Measurements from ENCODE around the gene ELL.

Gene ELL

GRCh38 chr19:18431351-18432197 is 90.3 kb downstream of the ELL start:
- H3K4me3 ChIP-seq (ENCODE audit: low read length in 2 of 2), result no peak overlapping the region
- H3K36me3 ChIP-seq (ENCODE audit: control insufficient read depth in 2 of 2, insufficient read depth in 2 of 2, low read length in 2 of 2), result no peaks in the 10 kb centered on the region
- H3K4me1 ChIP-seq (ENCODE audit: control insufficient read depth, insufficient read depth, low read length), result peaks cover 42% of the 10 kb centered on the region
- peaks cover 2 to 4% of the 10 kb centered on the region in 2 donors for H3K27me3 ChIP-seq (ENCODE audit: control insufficient read depth in 1 of 2, insufficient read depth in 2 of 2, low read length in 2 of 2)
- H3K9me3 ChIP-seq (ENCODE audit: control insufficient read depth in 2 of 2, low read length in 2 of 2), result no peaks in the 10 kb centered on the region
- H3K27ac ChIP-seq (ENCODE audit: low read length), result no peak overlapping the region
- H3K9ac ChIP-seq (ENCODE audit: low read length in 2 of 2), result no peak overlapping the region

- Histone ChIP-seq H3K4me1 (ENCODE audit: control insufficient read depth, insufficient read depth, low read length) (peaks cover 47% of the 10 kb centered on the region), H3K4me3 (ENCODE audit: low read length in 2 of 2) (no peak overlapping the region), H3K9ac (ENCODE audit: low read length in 2 of 2) (no peak overlapping the region), H3K9me3 (ENCODE audit: control insufficient read depth in 2 of 2, low read length in 2 of 2) (no peaks in the 10 kb centered on the region), H3K27ac (ENCODE audit: low read length) (no peak overlapping the region), H3K36me3 (ENCODE audit: control insufficient read depth in 2 of 2, insufficient read depth in 2 of 2, low read length in 2 of 2) (no peaks in the 10 kb centered on the region), H3K27me3 (ENCODE audit: control insufficient read depth in 1 of 2, insufficient read depth in 2 of 2, low read length in 2 of 2) (peaks cover 0 to 4% of the 10 kb centered on the region in 2 donors)
These were observed 91.3 kb downstream of the ELL start for GRCh38 chr19:18430417-18431144.

DNA sequence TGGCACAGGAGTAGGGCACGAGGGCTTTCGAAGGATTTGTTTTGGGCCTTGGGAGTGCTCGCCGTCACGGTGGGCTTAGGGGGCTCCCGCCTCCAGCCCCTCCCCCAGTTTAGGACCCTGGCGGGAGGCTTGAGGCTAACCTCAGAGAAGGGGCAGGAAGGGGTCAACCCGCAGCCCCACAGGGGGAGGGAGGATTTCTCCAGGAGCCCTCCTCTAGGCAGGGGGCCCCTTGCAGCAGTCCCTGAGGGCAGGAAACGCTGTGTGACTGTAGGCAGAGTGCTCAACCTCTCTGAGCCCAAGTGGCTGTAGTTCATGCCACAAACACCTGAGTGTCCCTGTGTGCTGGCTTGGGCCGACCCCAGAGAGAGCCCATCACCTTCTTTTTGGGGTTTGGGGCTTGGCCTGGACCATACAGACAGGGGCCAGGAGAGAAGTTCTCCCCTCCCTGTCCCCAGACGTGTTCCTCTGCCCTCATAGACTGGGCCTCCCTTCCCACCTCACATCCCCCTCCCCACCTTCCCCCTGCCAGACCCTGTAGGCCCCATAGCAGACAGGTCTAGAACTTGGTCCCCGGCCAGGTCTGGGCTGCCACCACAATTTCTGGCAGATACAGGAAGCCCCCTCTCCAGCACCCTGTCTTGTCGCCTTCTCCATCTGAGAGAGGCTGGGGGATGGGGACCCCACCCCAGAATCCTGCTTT is 92.0 kb downstream of the ELL start:
- Histone ChIP-seq H3K36me3 (ENCODE audit: control insufficient read depth in 2 of 2, insufficient read depth in 2 of 2, low read length in 2 of 2) (no peaks in the 10 kb centered on the region), H3K4me1 (ENCODE audit: control insufficient read depth, insufficient read depth, low read length) (peaks cover 53% of the 10 kb centered on the region), H3K27me3 (ENCODE audit: control insufficient read depth in 1 of 2, insufficient read depth in 2 of 2, low read length in 2 of 2) (peaks cover 0 to 4% of the 10 kb centered on the region in 2 donors), H3K4me3 (ENCODE audit: low read length in 2 of 2) (peak overlapping the region in 1 of 2 donors; percentile 63), H3K27ac (ENCODE audit: low read length) (no peak overlapping the region), H3K9ac (ENCODE audit: low read length in 2 of 2) (no peak overlapping the region), H3K9me3 (ENCODE audit: control insufficient read depth in 2 of 2, low read length in 2 of 2) (no peaks in the 10 kb centered on the region)

DNA sequence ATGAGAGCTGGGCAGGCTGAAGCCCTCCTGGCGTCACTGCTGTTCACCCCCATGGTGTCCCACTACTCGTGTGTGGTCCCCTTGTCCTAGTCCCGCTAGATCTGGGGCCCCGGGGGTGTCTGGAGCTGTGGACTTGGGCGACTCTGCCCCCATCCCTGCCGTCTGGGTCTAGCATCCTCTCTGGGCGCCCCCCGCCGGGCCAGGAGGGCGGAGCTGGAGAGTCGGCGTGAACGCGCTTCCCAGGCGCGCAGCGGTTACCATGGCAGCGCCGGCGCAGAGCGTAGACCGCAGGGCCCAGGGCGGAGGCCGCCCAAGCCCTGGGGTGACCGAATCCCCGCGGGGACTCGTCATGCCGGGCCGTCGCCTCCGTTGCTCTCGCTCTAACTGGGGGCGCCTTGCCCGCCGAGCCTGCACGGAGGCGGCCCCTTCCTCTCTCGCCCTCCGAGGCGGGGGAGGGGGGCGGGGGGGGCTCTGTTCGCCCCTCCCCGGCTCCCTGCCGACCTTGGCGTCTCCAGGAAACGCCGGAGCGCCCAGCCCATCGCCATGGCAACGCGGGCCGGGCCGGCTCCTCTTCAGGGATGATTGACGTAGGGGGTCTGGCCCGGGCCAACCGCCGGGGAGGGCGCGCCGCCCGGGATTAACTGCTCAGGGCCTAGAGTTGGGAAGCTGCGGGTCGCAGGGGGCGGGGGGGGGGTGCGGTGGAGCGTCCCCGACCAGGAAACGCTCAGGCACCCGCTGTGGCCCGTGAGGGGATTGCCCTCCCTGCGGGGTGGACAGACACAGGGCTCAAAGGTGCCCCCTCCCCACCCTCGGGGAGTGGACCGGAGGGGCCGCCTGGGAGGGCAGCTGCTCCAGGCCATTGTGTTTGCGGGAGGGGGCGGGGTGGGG is 92.8 kb downstream of the ELL start:
- Histone ChIP-seq H3K9me3 (ENCODE audit: control insufficient read depth in 2 of 2, low read length in 2 of 2) (no peaks in the 10 kb centered on the region), H3K4me3 (ENCODE audit: low read length in 2 of 2) (peak overlapping the region; percentile 40 to 63), H3K27ac (ENCODE audit: low read length) (no peak overlapping the region), H3K36me3 (ENCODE audit: control insufficient read depth in 2 of 2, insufficient read depth in 2 of 2, low read length in 2 of 2) (no peaks in the 10 kb centered on the region), H3K4me1 (ENCODE audit: control insufficient read depth, insufficient read depth, low read length) (peaks cover 51% of the 10 kb centered on the region), H3K9ac (ENCODE audit: low read length in 2 of 2) (peak overlapping the region in 1 of 2 donors; percentile 38), H3K27me3 (ENCODE audit: control insufficient read depth in 1 of 2, insufficient read depth in 2 of 2, low read length in 2 of 2) (no peaks in the 10 kb centered on the region)

GRCh38 chr19:18428173-18428786 is 93.6 kb downstream of the ELL start:
- no peak overlapping the region for H3K27ac ChIP-seq (ENCODE audit: low read length)
- no peaks in the 10 kb centered on the region for H3K36me3 ChIP-seq (ENCODE audit: control insufficient read depth in 2 of 2, insufficient read depth in 2 of 2, low read length in 2 of 2)
- H3K4me3 ChIP-seq (ENCODE audit: low read length in 2 of 2), result peak overlapping the region in 1 of 2 donors; percentile 63
- peaks cover 53% of the 10 kb centered on the region for H3K4me1 ChIP-seq (ENCODE audit: control insufficient read depth, insufficient read depth, low read length)
- H3K9me3 ChIP-seq (ENCODE audit: control insufficient read depth in 2 of 2, low read length in 2 of 2), result no peaks in the 10 kb centered on the region
- no peaks in the 10 kb centered on the region for H3K27me3 ChIP-seq (ENCODE audit: control insufficient read depth in 1 of 2, insufficient read depth in 2 of 2, low read length in 2 of 2)
- H3K9ac ChIP-seq (ENCODE audit: low read length in 2 of 2), result no peak overlapping the region

DNA sequence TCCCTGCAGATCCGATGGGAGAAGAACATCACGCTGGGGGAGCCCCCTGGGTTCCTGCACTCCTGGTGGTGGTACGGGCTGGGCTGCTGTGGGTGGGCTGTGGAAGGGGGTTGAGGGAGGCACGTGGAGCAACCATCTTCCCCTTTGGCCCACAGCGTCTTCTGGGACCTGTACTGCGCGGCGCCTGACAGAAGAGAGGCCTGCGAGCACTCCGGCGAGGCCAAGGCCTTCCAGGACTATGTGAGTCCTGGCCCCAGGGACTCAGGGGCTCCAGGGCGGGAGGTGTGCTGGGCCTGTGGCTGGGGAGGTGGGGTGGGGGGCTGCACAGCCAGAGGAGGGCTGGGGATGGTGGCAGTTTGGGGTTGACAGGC is 94.1 kb downstream of the ELL start:
- Histone ChIP-seq H3K4me3 (ENCODE audit: low read length in 2 of 2) (no peak overlapping the region), H3K27me3 (ENCODE audit: control insufficient read depth in 1 of 2, insufficient read depth in 2 of 2, low read length in 2 of 2) (no peaks in the 10 kb centered on the region), H3K27ac (ENCODE audit: low read length) (no peak overlapping the region), H3K36me3 (ENCODE audit: control insufficient read depth in 2 of 2, insufficient read depth in 2 of 2, low read length in 2 of 2) (no peaks in the 10 kb centered on the region), H3K9ac (ENCODE audit: low read length in 2 of 2) (no peak overlapping the region), H3K9me3 (ENCODE audit: control insufficient read depth in 2 of 2, low read length in 2 of 2) (no peaks in the 10 kb centered on the region), H3K4me1 (ENCODE audit: control insufficient read depth, insufficient read depth, low read length) (peaks cover 50% of the 10 kb centered on the region)

- Histone ChIP-seq H3K4me3 (ENCODE audit: low read length in 2 of 2) (no peak overlapping the region), H3K36me3 (ENCODE audit: control insufficient read depth in 2 of 2, insufficient read depth in 2 of 2, low read length in 2 of 2) (no peaks in the 10 kb centered on the region), H3K9me3 (ENCODE audit: control insufficient read depth in 2 of 2, low read length in 2 of 2) (no peaks in the 10 kb centered on the region), H3K9ac (ENCODE audit: low read length in 2 of 2) (no peak overlapping the region), H3K27me3 (ENCODE audit: control insufficient read depth in 1 of 2, insufficient read depth in 2 of 2, low read length in 2 of 2) (no peaks in the 10 kb centered on the region), H3K4me1 (ENCODE audit: control insufficient read depth, insufficient read depth, low read length) (peaks cover 48% of the 10 kb centered on the region), H3K27ac (ENCODE audit: low read length) (no peak overlapping the region)
These were observed 94.7 kb downstream of the ELL start for GRCh38 chr19:18427080-18427742.

DNA sequence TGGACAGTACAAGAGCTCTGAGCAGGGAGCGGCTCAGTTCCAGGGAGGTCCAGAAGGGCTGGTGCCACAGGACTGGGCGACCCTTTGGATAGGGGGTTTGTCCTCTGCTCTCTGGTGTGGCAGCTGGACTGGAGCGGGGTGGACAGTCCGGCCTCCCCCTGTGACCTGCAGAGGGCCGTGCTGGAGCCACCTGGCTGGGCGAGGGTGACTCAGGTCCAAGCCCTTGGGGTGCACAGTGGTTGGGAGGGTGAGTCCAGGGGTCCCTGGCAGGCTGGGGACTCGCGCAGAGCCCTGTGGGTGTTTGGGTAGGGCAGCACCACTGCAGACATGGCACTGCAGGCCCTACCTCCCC is 95.5 kb downstream of the ELL start:
- H3K9me3 ChIP-seq (ENCODE audit: control insufficient read depth in 2 of 2, low read length in 2 of 2), result no peaks in the 10 kb centered on the region
- no peak overlapping the region for H3K4me3 ChIP-seq (ENCODE audit: low read length in 2 of 2)
- H3K36me3 ChIP-seq (ENCODE audit: control insufficient read depth in 2 of 2, insufficient read depth in 2 of 2, low read length in 2 of 2), result no peaks in the 10 kb centered on the region
- peak overlapping the region; percentile 9 to 42 for H3K9ac ChIP-seq (ENCODE audit: low read length in 2 of 2)
- H3K27ac ChIP-seq (ENCODE audit: low read length), result peak overlapping the region; percentile 67
- H3K4me1 ChIP-seq (ENCODE audit: control insufficient read depth, insufficient read depth, low read length), result peaks cover 50% of the 10 kb centered on the region
- no peaks in the 10 kb centered on the region for H3K27me3 ChIP-seq (ENCODE audit: control insufficient read depth in 1 of 2, insufficient read depth in 2 of 2, low read length in 2 of 2)

DNA sequence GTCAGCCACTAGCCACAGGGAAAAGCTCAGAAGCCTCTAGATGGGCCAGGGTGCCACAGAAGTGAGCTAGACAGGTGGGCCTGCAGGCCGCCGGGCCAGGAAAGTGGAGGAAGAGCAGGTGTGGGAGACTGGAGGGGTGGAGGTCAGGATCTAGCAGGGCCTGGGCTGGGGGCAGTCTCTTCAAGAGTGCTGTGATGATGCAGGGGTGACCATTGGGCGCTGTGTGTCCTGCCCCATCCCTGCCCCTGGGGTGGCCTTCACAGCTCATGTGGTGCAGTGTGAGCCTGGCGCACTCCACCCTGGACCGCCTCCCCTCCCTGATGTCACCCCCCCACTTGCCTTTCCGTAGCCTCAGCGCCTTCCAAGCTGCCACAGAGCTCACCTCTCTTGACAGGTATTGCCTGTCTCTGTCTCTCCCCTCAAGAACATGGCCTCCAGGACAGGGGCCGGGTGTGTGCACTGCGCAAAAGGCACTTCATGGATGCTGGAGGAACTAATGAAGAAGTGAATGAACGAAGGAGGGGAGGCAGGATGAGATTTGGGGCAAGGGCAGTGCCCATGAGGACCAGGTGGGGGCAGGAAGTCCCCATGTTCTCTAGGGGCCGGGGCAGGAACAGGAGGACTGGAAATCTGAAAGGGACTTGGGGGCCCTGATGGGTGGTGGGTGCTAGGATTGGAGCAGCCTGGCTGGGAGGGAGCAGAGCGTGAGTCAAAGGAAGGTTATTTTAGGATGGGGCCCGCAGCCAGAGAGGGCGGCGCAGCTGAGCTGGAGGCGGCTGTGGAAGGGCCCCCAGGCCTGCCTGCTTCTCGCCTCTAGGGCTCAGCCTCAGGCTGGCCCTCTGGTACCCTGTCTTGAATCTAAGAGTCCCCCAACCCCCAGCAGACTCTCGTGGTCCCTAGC is 96.1 kb downstream of the ELL start:
- Histone ChIP-seq H3K9me3 (ENCODE audit: control insufficient read depth in 2 of 2, low read length in 2 of 2) (no peaks in the 10 kb centered on the region), H3K4me3 (ENCODE audit: low read length in 2 of 2) (peak overlapping the region in 1 of 2 donors; percentile 54), H3K36me3 (ENCODE audit: control insufficient read depth in 2 of 2, insufficient read depth in 2 of 2, low read length in 2 of 2) (no peaks in the 10 kb centered on the region), H3K27ac (ENCODE audit: low read length) (peak overlapping the region; percentile 67), H3K27me3 (ENCODE audit: control insufficient read depth in 1 of 2, insufficient read depth in 2 of 2, low read length in 2 of 2) (no peaks in the 10 kb centered on the region), H3K9ac (ENCODE audit: low read length in 2 of 2) (peak overlapping the region; percentile 9 to 42), H3K4me1 (ENCODE audit: control insufficient read depth, insufficient read depth, low read length) (peaks cover 57% of the 10 kb centered on the region)
